ENCODE data around the gene VPS9D1. TPM values are rescaled to one million over a fixed set of nuclear protein-coding genes. Genes with fewer than 3 reads are reported as not detected.

VPS9D1 gene
- total RNA-seq, 1 donor from 2014 or later: 4.6 TPM

- Mint-ChIP-seq H3K27ac (peak overlapping the region; percentile 38), H3K36me3 (ENCODE audit: low read depth) (peaks cover 18% of the 10 kb centered on the region), H3K4me3 (ENCODE audit: low read depth) (peak overlapping the region; percentile 79), H3K9me3 (no peaks in the 10 kb centered on the region), H3K4me1 (ENCODE audit: low read depth) (peaks cover 2% of the 10 kb centered on the region), H3K27me3 (ENCODE audit: low read depth) (no peaks in the 10 kb centered on the region)
- intact Hi-C loops (cut with micrococcal nuclease): loop anchor here (1.0 kb wide), 1 partner anchor 10 kb away; no protein-coding TSS in a partner anchor
- DNase-seq (ENCODE audit: low spot score): no peak
Measured at GRCh38 chr16:89712274-89712781, 8.4 kb downstream of the VPS9D1 start.

DNA sequence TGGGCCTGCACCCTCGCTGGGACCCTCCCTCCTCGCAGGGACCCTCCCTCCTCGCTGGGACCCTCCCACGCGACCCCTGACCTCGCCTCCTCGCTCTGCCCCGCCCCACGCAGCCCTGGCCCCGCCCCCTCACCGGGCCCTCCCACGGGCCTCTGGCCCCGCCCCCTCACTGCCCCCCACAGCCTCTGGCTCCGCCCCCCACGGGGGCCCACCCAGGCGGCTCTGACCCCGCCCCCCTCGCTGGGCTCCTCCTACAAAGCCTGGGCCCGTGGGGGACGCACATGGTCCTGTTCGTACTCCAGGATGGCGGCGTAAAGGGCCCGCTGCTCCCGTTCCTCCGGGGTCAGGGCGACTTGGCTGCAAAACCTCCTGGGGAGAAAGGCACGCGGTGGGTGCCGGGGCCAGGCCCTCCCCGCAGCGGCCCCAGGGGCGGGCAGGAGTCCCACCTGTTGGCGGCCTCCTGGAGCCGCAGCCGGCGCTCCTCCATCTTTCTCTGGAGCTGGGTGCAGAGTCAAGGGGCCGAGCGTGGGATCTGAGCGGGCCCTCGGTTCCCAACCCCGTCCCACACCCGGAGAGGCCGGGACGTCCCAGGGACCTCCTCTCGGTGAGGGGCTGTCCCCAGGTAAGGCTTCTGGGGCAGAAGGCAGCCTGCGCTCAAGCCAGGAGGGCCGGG lies 9.0 kb downstream of the VPS9D1 start:
- H3K4me1 Mint-ChIP-seq (ENCODE audit: low read depth): peaks cover 2% of the 10 kb centered on the region
- intact Hi-C loops (cut with micrococcal nuclease): loop anchor here (1.0 kb wide), 1 partner anchor 11 kb away; no protein-coding TSS in a partner anchor
- H3K36me3 Mint-ChIP-seq (ENCODE audit: low read depth): peaks cover 15% of the 10 kb centered on the region
- DNase-seq (ENCODE audit: low spot score): peak; percentile 63
- no peaks in the 10 kb centered on the region for H3K27me3 Mint-ChIP-seq (ENCODE audit: low read depth)
- H3K4me3 Mint-ChIP-seq (ENCODE audit: low read depth): peak overlapping the region; percentile 79
- no peak overlapping the region for H3K27ac Mint-ChIP-seq
- H3K9me3 Mint-ChIP-seq: no peaks in the 10 kb centered on the region

DNA sequence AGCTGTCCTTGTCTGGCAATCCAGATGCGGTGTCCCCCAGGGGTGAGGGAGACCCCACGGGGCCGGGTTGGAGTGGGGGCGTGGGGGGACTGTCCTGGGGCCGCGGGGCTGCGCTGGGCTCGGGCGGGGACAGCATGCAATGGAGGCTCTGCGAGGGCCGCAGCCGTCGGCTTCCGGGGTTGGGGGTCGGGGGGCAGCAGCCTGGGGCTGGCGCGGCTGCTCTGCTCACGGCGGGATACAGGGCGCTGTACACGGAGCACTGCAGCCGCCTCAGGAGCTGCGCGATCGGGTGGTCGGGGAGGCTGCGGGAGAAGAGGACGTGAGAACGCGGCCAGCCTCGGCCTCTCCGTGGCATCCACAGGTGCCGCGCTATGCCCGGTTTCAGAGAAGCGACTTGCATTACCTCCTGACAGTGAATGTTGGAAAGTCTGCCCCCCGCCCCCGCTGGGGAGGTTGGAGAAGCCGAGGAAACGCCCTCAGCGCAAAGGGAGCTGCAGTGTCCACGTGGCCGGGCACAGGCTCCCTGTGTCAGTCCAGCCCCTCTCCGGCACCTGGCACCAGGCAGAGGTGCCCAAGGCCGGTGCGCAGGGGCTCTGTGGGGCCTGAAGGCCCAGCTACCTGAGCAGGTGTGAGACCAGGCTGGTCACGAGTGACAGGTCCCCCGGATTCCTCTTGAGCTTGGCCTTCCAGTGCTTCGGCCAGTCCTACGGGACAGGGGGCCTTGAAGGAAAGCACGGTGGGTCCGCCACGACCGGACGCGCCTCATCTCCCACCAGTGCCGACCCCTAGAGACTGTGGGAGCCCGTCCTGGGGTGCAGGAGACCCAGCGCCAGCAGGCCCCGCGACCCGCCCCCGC lies 9.8 kb downstream of the VPS9D1 start:
- intact Hi-C loops (cut with micrococcal nuclease): no loop called here
- Mint-ChIP-seq H3K4me3 (ENCODE audit: low read depth) (no peak overlapping the region), H3K36me3 (ENCODE audit: low read depth) (peaks cover 11% of the 10 kb centered on the region), H3K27me3 (ENCODE audit: low read depth) (no peaks in the 10 kb centered on the region), H3K4me1 (ENCODE audit: low read depth) (peaks cover 4% of the 10 kb centered on the region), H3K9me3 (no peaks in the 10 kb centered on the region), H3K27ac (no peak overlapping the region)
- no peak for DNase-seq (ENCODE audit: low spot score)

DNA sequence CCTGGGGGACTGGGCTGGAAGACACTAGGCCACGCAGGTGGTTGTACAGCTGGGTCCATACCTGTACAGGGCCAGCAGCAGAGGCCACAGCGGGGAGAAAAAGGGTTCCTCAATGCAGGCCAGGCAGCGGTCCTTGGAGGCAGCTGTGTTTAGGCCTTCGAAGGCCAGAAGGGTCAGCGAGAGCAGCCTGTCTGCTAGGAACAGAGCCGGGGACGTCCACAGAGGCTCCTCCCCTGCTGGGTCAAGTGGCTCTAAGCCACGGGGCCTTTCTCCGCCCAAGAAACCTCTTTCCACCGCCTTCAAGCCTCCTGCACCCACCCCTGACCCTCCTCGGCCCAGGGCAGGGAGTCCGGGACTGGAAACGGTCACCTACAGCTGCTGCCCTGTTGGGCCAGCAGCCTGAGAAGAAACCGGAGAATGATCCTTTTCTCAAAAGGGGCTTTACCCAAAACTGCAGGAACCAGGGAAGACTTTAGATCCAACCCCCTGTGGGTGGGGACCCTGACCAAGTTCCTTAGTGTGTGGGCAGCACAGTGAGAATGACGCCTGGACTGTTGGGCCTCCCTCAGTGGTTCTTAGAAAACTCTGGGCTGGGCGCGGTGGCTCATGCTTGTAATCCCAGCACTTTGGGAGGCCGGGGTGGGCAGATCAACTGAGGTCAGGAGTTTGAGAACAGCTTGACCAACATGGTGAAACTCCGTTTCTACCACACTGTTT lies 10.8 kb downstream of the VPS9D1 start:
- H3K9me3 Mint-ChIP-seq: no peaks in the 10 kb centered on the region
- H3K4me3 Mint-ChIP-seq (ENCODE audit: low read depth): peak overlapping the region; percentile 56
- intact Hi-C loops (cut with micrococcal nuclease): no loop called here
- no peak overlapping the region for H3K27ac Mint-ChIP-seq
- H3K4me1 Mint-ChIP-seq (ENCODE audit: low read depth): peaks cover 6% of the 10 kb centered on the region
- no peaks in the 10 kb centered on the region for H3K27me3 Mint-ChIP-seq (ENCODE audit: low read depth)
- H3K36me3 Mint-ChIP-seq (ENCODE audit: low read depth): peaks cover 9% of the 10 kb centered on the region
- DNase-seq (ENCODE audit: low spot score): no peak

DNA sequence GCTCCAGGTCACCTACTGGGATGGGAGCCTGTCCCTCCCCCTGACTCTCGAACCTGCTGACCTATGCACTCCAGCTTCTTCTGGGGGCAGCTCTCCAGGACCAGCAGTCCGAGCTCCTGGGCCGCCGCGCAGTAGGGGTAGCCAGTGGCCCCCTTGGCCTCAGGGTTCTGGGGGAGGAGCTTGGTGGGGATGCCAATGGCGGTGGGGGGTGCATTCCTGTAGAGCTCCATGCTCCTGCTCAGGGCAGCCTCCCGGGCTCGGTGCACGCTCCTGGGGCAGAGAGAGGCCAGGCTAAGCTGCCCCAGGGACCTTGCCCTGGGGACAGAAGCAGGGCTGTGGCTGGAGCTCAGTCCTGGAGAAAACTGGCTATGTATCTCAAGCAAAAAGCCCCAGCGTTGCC lies 11.5 kb downstream of the VPS9D1 start:
- Mint-ChIP-seq H3K4me1 (ENCODE audit: low read depth) (peaks cover 6% of the 10 kb centered on the region), H3K27me3 (ENCODE audit: low read depth) (no peaks in the 10 kb centered on the region), H3K4me3 (ENCODE audit: low read depth) (no peak overlapping the region), H3K9me3 (no peaks in the 10 kb centered on the region), H3K36me3 (ENCODE audit: low read depth) (peaks cover 3% of the 10 kb centered on the region), H3K27ac (no peak overlapping the region)
- intact Hi-C loops (cut with micrococcal nuclease): no loop called here
- no peak for DNase-seq (ENCODE audit: low spot score)

GRCh38 chr16:89708481-89708931 lies 12.2 kb downstream of the VPS9D1 start:
- Mint-ChIP-seq H3K27me3 (ENCODE audit: low read depth) (no peaks in the 10 kb centered on the region), H3K4me3 (ENCODE audit: low read depth) (no peak overlapping the region), H3K36me3 (ENCODE audit: low read depth) (no peaks in the 10 kb centered on the region), H3K4me1 (ENCODE audit: low read depth) (peaks cover 4% of the 10 kb centered on the region), H3K9me3 (no peaks in the 10 kb centered on the region), H3K27ac (no peak overlapping the region)
- DNase-seq (ENCODE audit: low spot score): no peak
- intact Hi-C loops (cut with micrococcal nuclease): no loop called here

DNA sequence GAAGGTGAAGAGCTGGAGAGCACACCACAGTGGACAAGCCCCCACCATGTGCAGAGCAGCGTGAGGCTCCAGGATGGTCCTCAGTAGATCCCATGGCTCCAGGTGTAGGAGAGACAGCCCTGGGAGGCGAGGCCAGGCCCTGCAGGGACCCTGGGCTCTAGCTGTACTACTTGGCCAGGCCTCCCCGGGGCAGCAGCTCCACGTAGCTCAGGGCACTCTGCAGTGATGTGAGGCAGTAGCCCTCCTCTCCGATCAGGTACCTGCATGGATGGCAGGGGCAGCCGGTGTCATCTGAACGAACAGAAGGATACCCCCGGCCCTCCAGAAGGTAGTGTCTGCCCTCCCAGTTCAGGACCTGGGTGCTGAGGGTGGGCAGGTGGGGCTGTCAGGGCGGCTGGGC lies 13.0 kb downstream of the VPS9D1 start:
- Mint-ChIP-seq H3K4me3 (ENCODE audit: low read depth) (no peak overlapping the region), H3K27me3 (ENCODE audit: low read depth) (no peaks in the 10 kb centered on the region), H3K9me3 (no peaks in the 10 kb centered on the region), H3K27ac (no peak overlapping the region), H3K4me1 (ENCODE audit: low read depth) (peaks cover 4% of the 10 kb centered on the region), H3K36me3 (ENCODE audit: low read depth) (no peaks in the 10 kb centered on the region)
- intact Hi-C loops (cut with micrococcal nuclease): loop anchor here (2.0 kb wide), 1 partner anchor 85 kb away; no protein-coding TSS in a partner anchor
- no peak for DNase-seq (ENCODE audit: low spot score)

- no peak overlapping the region for H3K4me3 Mint-ChIP-seq (ENCODE audit: low read depth)
- DNase-seq (ENCODE audit: low spot score): no peak
- H3K36me3 Mint-ChIP-seq (ENCODE audit: low read depth): no peaks in the 10 kb centered on the region
- peaks cover 9% of the 10 kb centered on the region for H3K4me1 Mint-ChIP-seq (ENCODE audit: low read depth)
- H3K27me3 Mint-ChIP-seq (ENCODE audit: low read depth): no peaks in the 10 kb centered on the region
- no peak overlapping the region for H3K27ac Mint-ChIP-seq
- no peaks in the 10 kb centered on the region for H3K9me3 Mint-ChIP-seq
- intact Hi-C loops (cut with micrococcal nuclease): loop anchor here (1.0 to 2.0 kb wide), 2 partner anchors 86 to 154 kb away; no protein-coding TSS in a partner anchor
Measured at GRCh38 chr16:89706518-89707260, 14.0 kb downstream of the VPS9D1 start.

GRCh38 chr16:89705006-89705405 lies 15.7 kb downstream of the VPS9D1 start:
- intact Hi-C loops (cut with micrococcal nuclease): no loop called here
- H3K4me1 Mint-ChIP-seq (ENCODE audit: low read depth): peaks cover 12% of the 10 kb centered on the region
- no peaks in the 10 kb centered on the region for H3K27me3 Mint-ChIP-seq (ENCODE audit: low read depth)
- H3K36me3 Mint-ChIP-seq (ENCODE audit: low read depth): no peaks in the 10 kb centered on the region
- H3K9me3 Mint-ChIP-seq: no peaks in the 10 kb centered on the region
- no peak for DNase-seq (ENCODE audit: low spot score)
- H3K27ac Mint-ChIP-seq: no peak overlapping the region
- no peak overlapping the region for H3K4me3 Mint-ChIP-seq (ENCODE audit: low read depth)

GRCh38 chr16:89704281-89704680 lies 16.4 kb downstream of the VPS9D1 start:
- Mint-ChIP-seq H3K9me3 (no peaks in the 10 kb centered on the region), H3K27ac (no peak overlapping the region), H3K4me3 (ENCODE audit: low read depth) (no peak overlapping the region), H3K4me1 (ENCODE audit: low read depth) (peaks cover 15% of the 10 kb centered on the region), H3K36me3 (ENCODE audit: low read depth) (peaks cover under 1% of the 10 kb centered on the region), H3K27me3 (ENCODE audit: low read depth) (no peaks in the 10 kb centered on the region)
- DNase-seq (ENCODE audit: low spot score): no peak
- intact Hi-C loops (cut with micrococcal nuclease): loop anchor here (5.0 kb wide), 1 partner anchor 268 kb away; no protein-coding TSS in a partner anchor

- H3K4me1 Mint-ChIP-seq (ENCODE audit: low read depth): peaks cover 16% of the 10 kb centered on the region
- H3K27me3 Mint-ChIP-seq (ENCODE audit: low read depth): no peaks in the 10 kb centered on the region
- intact Hi-C loops (cut with micrococcal nuclease): loop anchor here (1.0 to 5.0 kb wide), 3 partner anchors 15 to 271 kb away; partner anchors contain the start of genes CDK10 and ZNF276
- no peaks in the 10 kb centered on the region for H3K9me3 Mint-ChIP-seq
- peak within 1 kb of the TSS; percentile 83 for H3K4me3 Mint-ChIP-seq (ENCODE audit: low read depth)
- H3K27ac Mint-ChIP-seq: peak within 1 kb of the TSS; percentile 76
- peak; percentile 96 for DNase-seq (ENCODE audit: low spot score)
- peaks cover 4% of the 10 kb centered on the region for H3K36me3 Mint-ChIP-seq (ENCODE audit: low read depth)
Measured at GRCh38 chr16:89701425-89702406, 19.0 kb downstream of the VPS9D1 start, which contains the start of gene SPATA2L. SPATA2L (minus strand) TSS chr16:89701705; CDS start chr16:89701232, 473 bp downstream.
